HEK293 (cell line): ENCODE measurements around the gene ETNK1.

ENCODE experiments used
- CTCF ChIA-PET: fragments of 350-600 bp; formaldehyde crosslinking; extraction: SDS; loops from one replicate; lab custom pipeline; 2021; ENCODE audit warnings: antibody characterized with exemption; lab: Yijun Ruan, JAX
- POLR2A ChIA-PET: fragments of 300-600 bp; formaldehyde crosslinking; extraction: SDS; loops from one replicate; lab custom pipeline; 2020; ENCODE audit warnings: antibody characterized with exemption, inconsistent platforms; lab: Yijun Ruan, JAX
- H3K27ac ChIP-seq: fragments of 200-500 bp; sonication (Bioruptor generic); 2 replicates; pipeline ENCODE4 v1.5.1; 2014; ENCODE audit warnings: low read depth, low read length, control low read depth, inconsistent platforms; ENCODE audit errors: extremely low read depth
- H3K36me3 ChIP-seq, 2 experiments: fragments of 200-500 bp in 1 of 2; sonication (Bioruptor generic) in 1 of 2; 1 replicate in 1 of 2; 2 replicates in 1 of 2; pipeline ENCODE4 v1.5.1; 2014 to 2017; ENCODE audit warnings: inconsistent platforms in 2 of 2, low read length in 2 of 2; ENCODE audit not compliant: control insufficient read depth in 2 of 2, insufficient read depth in 1 of 2
- H3K4me1 ChIP-seq: fragments of 200-500 bp; sonication (Bioruptor generic); 2 replicates; pipeline ENCODE4 v1.5.1; 2014; ENCODE audit warnings: mild to moderate bottlenecking, low read length, inconsistent platforms; ENCODE audit not compliant: control insufficient read depth, insufficient read depth
- H3K4me3 ChIP-seq: 2 replicates; pipeline ENCODE4 v1.5.1; 2011; ENCODE audit warnings: low read depth, mild to moderate bottlenecking, control low read depth, low read length, moderate library complexity
- H3K9me3 ChIP-seq: fragments of 200-500 bp; sonication (Bioruptor generic); 2 replicates; pipeline ENCODE4 v1.5.1; 2014; ENCODE audit warnings: low read depth, low read length, inconsistent platforms; ENCODE audit not compliant: control insufficient read depth, insufficient read depth
- FEZF1 ChIP-seq: fragments of 450-650 bp; formaldehyde crosslinking; IDR thresholded peaks from 2 replicates; pipeline ENCODE4 v1.5.1; 2016; ENCODE audit warnings: missing biosample characterization, missing genetic modification characterization
- PRDM6 ChIP-seq: fragments of 450-650 bp; formaldehyde crosslinking; IDR thresholded peaks from 2 replicates; pipeline ENCODE4 v1.5.1; 2017; ENCODE audit warnings: missing biosample characterization, missing genetic modification characterization
- REPIN1 ChIP-seq: fragments of 450-650 bp; formaldehyde crosslinking; IDR thresholded peaks from 2 replicates; pipeline ENCODE4 v1.5.1; 2017; ENCODE audit warnings: missing biosample characterization, missing genetic modification characterization, low read depth
- ZEB2 ChIP-seq: fragments of 450-650 bp; formaldehyde crosslinking; IDR thresholded peaks from 2 replicates; pipeline ENCODE4 v1.5.1; 2016; ENCODE audit warnings: missing biosample characterization, missing genetic modification characterization
- ZNF16 ChIP-seq: fragments of 450-650 bp; formaldehyde crosslinking; IDR thresholded peaks from 2 replicates; pipeline ENCODE4 v1.5.1; 2016; ENCODE audit warnings: low read depth, missing biosample characterization, missing genetic modification characterization
- ZNF311 ChIP-seq: fragments of 450-650 bp; formaldehyde crosslinking; IDR thresholded peaks from 2 replicates; pipeline ENCODE4 v1.5.1; 2017; ENCODE audit warnings: missing biosample characterization, missing genetic modification characterization, borderline replicate concordance
- ZNF354C ChIP-seq: fragments of 450-650 bp; formaldehyde crosslinking; IDR thresholded peaks from 2 replicates; pipeline ENCODE4 v1.5.1; 2016; ENCODE audit warnings: missing biosample characterization, missing genetic modification characterization, low read depth, borderline replicate concordance
- ZNF610 ChIP-seq: fragments of 450-650 bp; formaldehyde crosslinking; IDR thresholded peaks from 2 replicates; pipeline ENCODE4 v1.5.1; 2016; ENCODE audit warnings: missing biosample characterization, missing genetic modification characterization, borderline replicate concordance
- ZNF645 ChIP-seq: fragments of 450-650 bp; formaldehyde crosslinking; IDR thresholded peaks from 2 replicates; pipeline ENCODE4; 2016; ENCODE audit warnings: missing biosample characterization, missing genetic modification characterization
- ZNF776 ChIP-seq: fragments of 450-650 bp; formaldehyde crosslinking; IDR thresholded peaks from 2 replicates; pipeline ENCODE4 v1.5.0; 2017; ENCODE audit warnings: missing biosample characterization, missing genetic modification characterization, borderline replicate concordance

Gene ETNK1

GRCh38 chr12:22625762-22626294, 857 bp downstream of the ETNK1 start (continued):
- no peak for TF ChIP-seq ZNF16 (tag by site-specific recombination)
- no peak for TF ChIP-seq ZNF776 (tag by site-specific recombination)
- no peak for TF ChIP-seq ZNF645 (tag by site-specific recombination)
- TF ChIP-seq, all 188 proteins: peak for 23

GRCh38 chr12:22626406-22626805, 1.4 kb downstream of the ETNK1 start:
- no peak for TF ChIP-seq ZNF311 (tag by site-specific recombination)
- no peak for TF ChIP-seq ZEB2 (tag by site-specific recombination)
- TF ChIP-seq ZNF610 = no peak
- Histone ChIP-seq H3K27ac (no peak overlapping the region), H3K4me3 (peak overlapping the region; percentile 81), H3K9me3 (no peaks in the 10 kb centered on the region), H3K36me3 (peaks cover 0 to 4% of the 10 kb centered on the region in 2 experiments; a peak in 2 of 3 replicates), H3K4me1 (peaks cover 4% of the 10 kb centered on the region)
- ChIA-PET CTCF (no interaction called here), POLR2A (interaction anchor here (1.1 kb wide), 1 partner anchor 82 kb away, joined by 3 read pairs; the partner anchor contains the start of gene C2CD5)

GRCh38 chr12:22627371-22627770, 2.4 kb downstream of the ETNK1 start:
- ChIA-PET CTCF (no interaction called here), POLR2A (interaction anchor here (1.1 kb wide), 1 partner anchor 83 kb away, joined by 3 read pairs; the partner anchor contains the start of gene C2CD5)
- Histone ChIP-seq H3K27ac (no peak overlapping the region), H3K36me3 (peaks cover 0 to 4% of the 10 kb centered on the region in 2 experiments; a peak in 2 of 3 replicates), H3K9me3 (no peaks in the 10 kb centered on the region), H3K4me3 (peak overlapping the region; percentile 81), H3K4me1 (peaks cover 4% of the 10 kb centered on the region)
- TF ChIP-seq FEZF1 (tag by site-specific recombination) (no peak), PRDM6 (tag by site-specific recombination) (0 out of 2 replicates have a peak, but pooled peaks have one; percentile 33), REPIN1 (tag by site-specific recombination) (no peak)

GRCh38 chr12:22628228-22628627, 3.3 kb downstream of the ETNK1 start:
- peaks cover 4% of the 10 kb centered on the region for H3K4me1 ChIP-seq
- H3K36me3 ChIP-seq = peaks cover 0 to 13% of the 10 kb centered on the region in 2 experiments; a peak in 2 of 3 replicates
- H3K4me3 ChIP-seq = peak overlapping the region; percentile 81
- CTCF ChIA-PET = no interaction called here
- H3K9me3 ChIP-seq = no peaks in the 10 kb centered on the region
- no peak overlapping the region for H3K27ac ChIP-seq
- POLR2A ChIA-PET = no interaction called here
- TF ChIP-seq PRDM6 (tag by site-specific recombination) (peak; percentile 67), ZNF354C (tag by site-specific recombination) (no peak)
